ENCODE results near the gene LMF1. TPM values are rescaled to one million over a fixed set of nuclear protein-coding genes. Genes with fewer than 3 reads are reported as not detected.

Gene LMF1
- total and polyA plus RNA-seq, 2 of the 13 experiments (the other 11 are each of a cell fraction or from before 2014, with no cell fraction given): 6.8 to 8.5 TPM

GRCh38 chr16:912684-913613, 57.8 kb downstream of the LMF1 start (continued):
- peak; percentile 95 for TF ChIP-seq ZNF687 (CRISPR knock-in tag; IDR thresholded peaks at IDR 0.05)
- TF ChIP-seq GABPB1 (CRISPR knock-in tag; IDR thresholded peaks at IDR 0.05): peak; percentile 74; the same call in 1 of the 2 replicates
- peak; percentile 89 for TF ChIP-seq HIC2 (CRISPR knock-in tag; IDR thresholded peaks at IDR 0.05; ENCODE audit: low read depth)
- TF ChIP-seq ZBTB39 (CRISPR knock-in tag; IDR thresholded peaks at IDR 0.05): 0 out of 2 replicates have a peak, but pooled peaks have one; percentile 27
- TF ChIP-seq, protein P1, sequence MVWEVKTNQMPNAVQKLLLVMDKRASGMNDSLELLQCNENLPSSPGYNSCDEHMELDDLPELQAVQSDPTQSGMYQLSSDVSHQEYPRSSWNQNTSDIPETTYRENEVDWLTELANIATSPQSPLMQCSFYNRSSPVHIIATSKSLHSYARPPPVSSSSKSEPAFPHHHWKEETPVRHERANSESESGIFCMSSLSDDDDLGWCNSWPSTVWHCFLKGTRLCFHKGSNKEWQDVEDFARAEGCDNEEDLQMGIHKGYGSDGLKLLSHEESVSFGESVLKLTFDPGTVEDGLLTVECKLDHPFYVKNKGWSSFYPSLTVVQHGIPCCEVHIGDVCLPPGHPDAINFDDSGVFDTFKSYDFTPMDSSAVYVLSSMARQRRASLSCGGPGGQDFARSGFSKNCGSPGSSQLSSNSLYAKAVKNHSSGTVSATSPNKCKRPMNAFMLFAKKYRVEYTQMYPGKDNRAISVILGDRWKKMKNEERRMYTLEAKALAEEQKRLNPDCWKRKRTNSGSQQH (CRISPR knock-in tag; IDR thresholded peaks at IDR 0.05; ENCODE audit: low read depth): no peak
- peak; percentile 56; the same call in 1 of the 2 replicates for TF ChIP-seq ZNF792 (CRISPR knock-in tag; IDR thresholded peaks at IDR 0.05)
- TF ChIP-seq ELF3 (CRISPR knock-in tag; IDR thresholded peaks at IDR 0.05): peak; percentile 72
- TF ChIP-seq ZNF839 (CRISPR knock-in tag; IDR thresholded peaks at IDR 0.05; ENCODE audit: borderline replicate concordance): no peak
- no peak for TF ChIP-seq RBAK (CRISPR knock-in tag; IDR thresholded peaks at IDR 0.05)
- 0 out of 2 replicates have a peak, but pooled peaks have one; percentile 22 for TF ChIP-seq PCBP1 (IDR thresholded peaks at IDR 0.05; ENCODE audit: borderline replicate concordance, low read depth, low read length)
- TF ChIP-seq POGZ (CRISPR knock-in tag; IDR thresholded peaks at IDR 0.05): no peak
- no peak for TF ChIP-seq SMARCC2 (IDR thresholded peaks at IDR 0.05)
- TF ChIP-seq KLF9 (CRISPR knock-in tag; IDR thresholded peaks at IDR 0.05; ENCODE audit: low read depth): no peak
- TF ChIP-seq ZNF12 (CRISPR knock-in tag; IDR thresholded peaks at IDR 0.05): peak; percentile 92
- TF ChIP-seq ZC3H13 (CRISPR knock-in tag; IDR thresholded peaks at IDR 0.05): 0 out of 2 replicates have a peak, but pooled peaks have one; percentile 57
- peak; percentile 83; the same call in 1 of the 2 replicates for TF ChIP-seq IRF9 (CRISPR knock-in tag; IDR thresholded peaks at IDR 0.05; ENCODE audit: borderline replicate concordance)
- peak; percentile 91 for TF ChIP-seq MTA1 (CRISPR knock-in tag; IDR thresholded peaks at IDR 0.05; ENCODE audit: borderline replicate concordance)

All from HepG2 (cell line).